ENCODE results near the gene GOLGA8J. TPM values are rescaled to one million over a fixed set of nuclear protein-coding genes. Genes with fewer than 3 reads are reported as not detected.
"Not testable (repeated sequence)": the region's sequence is repeated elsewhere in the genome, so short reads cannot be mapped to it uniquely, and the experiment has no call there.

GOLGA8J gene, protein sequence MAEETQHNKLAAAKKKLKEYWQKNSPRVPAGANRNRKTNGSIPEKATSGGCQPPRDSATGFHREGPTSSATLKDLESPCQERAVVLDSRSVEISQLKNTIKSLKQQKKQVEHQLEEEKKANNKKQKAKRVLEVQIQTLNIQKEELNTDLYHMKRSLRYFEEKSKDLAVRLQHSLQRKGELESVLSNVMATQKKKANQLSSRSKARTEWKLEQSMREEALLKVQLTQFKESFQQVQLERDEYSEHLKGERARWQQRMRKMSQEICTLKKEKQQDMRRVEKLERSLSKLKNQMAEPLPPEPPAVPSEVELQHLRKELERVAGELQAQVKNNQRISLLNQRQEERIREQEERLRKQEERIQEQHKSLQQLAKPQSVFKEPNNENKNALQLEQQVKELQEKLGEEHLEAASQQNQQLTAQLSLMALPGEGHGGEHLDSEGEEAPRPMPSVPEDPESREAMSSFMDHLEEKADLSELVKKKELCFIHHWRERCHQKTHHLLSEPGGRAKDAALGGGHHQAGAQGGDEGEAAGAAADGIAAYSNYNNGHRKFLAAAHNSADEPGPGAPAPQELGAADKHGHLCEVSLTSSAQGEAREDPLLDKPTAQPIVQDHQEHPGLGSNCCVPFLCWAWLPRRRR
- not detected in 2 replicates for total RNA-seq (2013; cell fraction: nucleolus; rRNA removed)
- total RNA-seq (2014; rRNA removed) (not detected in 2 replicates), total RNA-seq (2014; rRNA removed; fragmentation: Illumina TruSeq; extraction: Trizol) (not detected in 2 replicates), total RNA-seq (2021) (not detected in 2 replicates), polyA plus RNA-seq (2011; rRNA removed) (not detected in 2 replicates), polyA plus RNA-seq (2014; fragmentation: Illumina TruSeq; extraction: Trizol) (0.25 TPM in 1 of 2 replicates, not detected in the other), polyA plus RNA-seq (2014; fragmentation: Nextera tagmentation; extraction: Ambion mirVana) (not detected), polyA plus RNA-seq (2014; rRNA removed) (0.13 TPM in 1 of 2 replicates, not detected in the other), polyA plus RNA-seq (2016; fragmentation: Nextera tagmentation; extraction: Ambion mirVana) (under 1 TPM in 1 of 2 experiments, not detected in 1; 0.23 TPM), polyA minus RNA-seq (2011; rRNA and poly(A)+ RNA removed) (not detected in 2 replicates), Bru-seq, nascent RNA (not detected), BruChase-seq, experiment 1, labeled RNA remaining after a 6-hour chase (not detected), BruChase-seq, experiment 2, labeled RNA remaining after a 2-hour chase (not detected)
- polyA plus RNA-seq (2011; ENCODE audit: low read depth): not detected
- not detected in 2 replicates for polyA plus RNA-seq (2011; cell fraction: cytosol; rRNA removed)
- polyA plus RNA-seq (2011; cell fraction: nucleus; rRNA removed): not detected in 2 replicates
- polyA plus RNA-seq (2012): 0.08 TPM in 1 of 2 replicates, not detected in the other
- not detected in 2 replicates for polyA minus RNA-seq (2011; cell fraction: cytosol; rRNA and poly(A)+ RNA removed)
- polyA minus RNA-seq (2011; cell fraction: nucleus; rRNA and poly(A)+ RNA removed): not detected in 2 replicates
- long read RNA-seq, experiment 1: 0 reads
- long read RNA-seq, experiment 2: 0 reads

- ATAC-seq; H3K9ac ChIP-seq (ENCODE audit: control insufficient read depth, insufficient read depth, low read length); FAIRE-seq; H3K4me1 ChIP-seq (ENCODE audit: control insufficient read depth, insufficient read depth, low read length); in situ Hi-C loops (cut with MboI); intact Hi-C loops (cut with micrococcal nuclease; ENCODE audit: unreplicated experiment); H2AFZ ChIP-seq (ENCODE audit: control insufficient read depth, low read depth, low read length); BruUV-seq (replicated peaks); H3K4me3 ChIP-seq; H3K27me3 ChIP-seq (replicated peaks in 1 of 2; ENCODE audit: control insufficient read depth in 2 of 2, insufficient read depth in 2 of 2, low read length in 1 of 2); H3K9me3 ChIP-seq (replicated peaks; ENCODE audit: control insufficient read depth, insufficient read depth, low read length); RAD21 ChIA-PET (ENCODE audit: unreplicated experiment); CTCF ChIA-PET; H3K79me2 ChIP-seq (ENCODE audit: control insufficient read depth, insufficient read depth, low read length); DNase-seq (ENCODE audit: low read depth, low spot score); H3K36me3 ChIP-seq (ENCODE audit: control insufficient read depth in 2 of 2, insufficient read depth in 2 of 2, low read length in 1 of 2); H3K4me2 ChIP-seq (ENCODE audit: control insufficient read depth, insufficient read depth); H4K20me1 ChIP-seq (ENCODE audit: control insufficient read depth, insufficient read depth); POLR2A ChIA-PET; H3K27ac ChIP-seq (ENCODE audit: control insufficient read depth, insufficient read depth); SMC1A ChIA-PET (ENCODE audit: uncharacterized antibody, unreplicated experiment): not testable (repeated sequence)
- no CpG with 5 or more reads among the region's 7 CpGs for WGBS (ENCODE audit: insufficient coverage, insufficient replicate concordance, low lambda C conversion rate, missing lambda C conversion rate)
Observed at GRCh38 chr15:30082655-30083054, at the start of gene GOLGA8J. Gene GOLGA8J (plus strand): TSS chr15:30082955. CDS start chr15:30083053, 98 bp downstream.

DNA sequence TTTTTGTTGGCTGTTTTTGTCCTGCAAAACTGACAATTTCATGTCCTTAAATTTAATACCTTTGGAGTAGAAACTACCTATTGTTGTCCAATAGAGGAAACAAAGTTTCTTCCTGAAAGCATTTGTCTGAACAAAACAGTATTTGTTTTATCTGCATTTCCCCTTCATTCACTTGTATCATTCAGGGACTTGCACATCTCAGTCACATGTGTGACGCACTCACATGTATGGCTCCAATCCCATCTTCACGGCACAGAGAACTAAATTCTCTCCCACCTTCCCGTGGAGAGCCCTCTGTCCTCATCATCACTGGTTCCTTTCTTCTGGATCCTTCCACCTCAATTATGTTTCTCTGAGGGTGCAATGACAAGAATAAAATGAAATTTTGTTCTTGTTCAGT, 49.5 kb upstream of the GOLGA8J start:
- ChIA-PET CTCF (no interaction called here), SMC1A (ENCODE audit: uncharacterized antibody, unreplicated experiment) (no interaction called here), RAD21 (ENCODE audit: unreplicated experiment) (no interaction called here), POLR2A (no interaction called here)
- Histone ChIP-seq H3K79me2 (ENCODE audit: control insufficient read depth, insufficient read depth, low read length) (no peaks in the 10 kb centered on the region), H3K9me3 (replicated peaks; ENCODE audit: control insufficient read depth, insufficient read depth, low read length) (no peaks in the 10 kb centered on the region), H3K4me1 (ENCODE audit: control insufficient read depth, insufficient read depth, low read length) (no peaks in the 10 kb centered on the region), H3K9ac (ENCODE audit: control insufficient read depth, insufficient read depth, low read length) (no peak overlapping the region), H3K4me2 (ENCODE audit: control insufficient read depth, insufficient read depth) (no peak overlapping the region), H3K36me3 (ENCODE audit: control insufficient read depth in 2 of 2, insufficient read depth in 2 of 2, low read length in 1 of 2) (no peaks in the 10 kb centered on the region), H3K4me3 (no peak overlapping the region), H2AFZ (ENCODE audit: control insufficient read depth, low read depth, low read length) (no peak overlapping the region), H4K20me1 (ENCODE audit: control insufficient read depth, insufficient read depth) (no peaks in the 10 kb centered on the region), H3K27me3 (replicated peaks in 1 of 2; ENCODE audit: control insufficient read depth in 2 of 2, insufficient read depth in 2 of 2, low read length in 1 of 2) (no peaks in the 10 kb centered on the region), H3K27ac (ENCODE audit: control insufficient read depth, insufficient read depth) (no peak overlapping the region)
- ATAC-seq: no peak
- 51% methylated on average over 3 of the region's 3 CpGs for WGBS (ENCODE audit: insufficient coverage, insufficient replicate concordance, low lambda C conversion rate, missing lambda C conversion rate)
- in situ Hi-C loops (cut with MboI) (no loop called here), intact Hi-C loops (cut with micrococcal nuclease; ENCODE audit: unreplicated experiment) (no loop called here)
- no TSS peak for BruUV-seq (replicated peaks)
- FAIRE-seq: no peak
- no peak for DNase-seq (ENCODE audit: low read depth, low spot score)
- TF ChIP-seq MYB (IDR thresholded peaks at IDR 0.05; ENCODE audit: borderline replicate concordance, low read depth, low read length) (no peak), BCLAF1 (IDR thresholded peaks at IDR 0.05) (no peak), IKZF2 (IDR thresholded peaks at IDR 0.05) (no peak), ETV6 (conservative IDR thresholded peaks at IDR 0.05 in 1 of 2, IDR thresholded peaks at IDR 0.05 in 1 of 2; ENCODE audit: borderline replicate concordance in 1 of 2, low read depth in 1 of 2) (no peak), EED (IDR thresholded peaks at IDR 0.05; ENCODE audit: low read depth) (no peak), ZNF622 (IDR thresholded peaks at IDR 0.05) (no peak), PBX3 (IDR thresholded peaks at IDR 0.05; ENCODE audit: insufficient replicate concordance, low read depth, low read length) (no peak), TAF1 (IDR thresholded peaks at IDR 0.05; ENCODE audit: borderline replicate concordance, low read depth, low read length) (no peak)

Data from GM12878 (cell line).